ENCODE measurements around the gene TACC3. TPM values are rescaled to one million over a fixed set of nuclear protein-coding genes. Genes with fewer than 3 reads are reported as not detected.

Gene TACC3
- total RNA-seq (ENCODE audit: unreplicated experiment): 42.2 TPM
- long read RNA-seq, partial matches to known transcripts: 7 of 12 reads
- long read RNA-seq, other reads (novel, unspliced or antisense): 1 of 12 reads

DNA sequence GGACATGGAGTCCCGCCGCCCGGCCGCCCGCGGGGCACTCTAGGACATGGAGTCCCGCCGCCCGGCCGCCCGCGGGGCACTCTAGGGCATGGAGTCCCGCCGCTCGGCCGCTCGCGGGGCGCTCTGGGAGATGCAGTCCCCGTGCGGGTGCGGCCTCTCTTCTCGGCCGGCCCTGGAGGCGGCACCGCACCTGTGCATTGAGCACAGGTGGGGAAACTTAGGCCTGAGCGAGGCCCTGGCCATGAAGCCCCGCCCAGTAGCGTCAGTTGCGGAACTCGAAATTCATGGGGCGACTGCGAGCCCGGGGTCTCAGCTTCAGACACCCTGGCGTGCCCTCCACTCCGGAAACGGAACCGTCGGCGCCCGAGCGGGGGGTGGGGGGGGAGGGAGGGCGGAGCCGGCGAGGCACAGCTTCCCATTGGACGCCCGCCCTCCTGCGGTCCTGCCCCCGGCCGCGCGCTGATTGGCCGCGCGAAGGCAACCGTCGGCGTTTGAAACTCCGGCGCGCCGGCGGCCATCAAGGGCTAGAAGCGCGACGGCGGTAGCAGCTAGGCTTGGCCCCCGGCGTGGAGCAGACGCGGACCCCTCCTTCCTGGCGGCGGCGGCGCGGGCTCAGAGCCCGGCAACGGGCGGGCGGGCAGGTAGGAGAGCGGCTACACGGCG is at the start of gene TACC3, which contains the start of gene TMEM129:
Gene TACC3, plus strand, starts transcription at position 519 of the 663 bp plus-strand sequence. CDS start 1,901 bp downstream, outside the sequence.
Gene TMEM129, minus strand, starts transcription at position 321 of the 663 bp plus-strand sequence. CDS start 486 bp downstream, outside the sequence.
- peak; percentile 91 for DNase-seq (ENCODE audit: low spot score)
- peaks cover 14% of the 10 kb centered on the region for H3K4me1 Mint-ChIP-seq (ENCODE audit: unreplicated experiment)
- TF ChIP-seq, protein P1, sequence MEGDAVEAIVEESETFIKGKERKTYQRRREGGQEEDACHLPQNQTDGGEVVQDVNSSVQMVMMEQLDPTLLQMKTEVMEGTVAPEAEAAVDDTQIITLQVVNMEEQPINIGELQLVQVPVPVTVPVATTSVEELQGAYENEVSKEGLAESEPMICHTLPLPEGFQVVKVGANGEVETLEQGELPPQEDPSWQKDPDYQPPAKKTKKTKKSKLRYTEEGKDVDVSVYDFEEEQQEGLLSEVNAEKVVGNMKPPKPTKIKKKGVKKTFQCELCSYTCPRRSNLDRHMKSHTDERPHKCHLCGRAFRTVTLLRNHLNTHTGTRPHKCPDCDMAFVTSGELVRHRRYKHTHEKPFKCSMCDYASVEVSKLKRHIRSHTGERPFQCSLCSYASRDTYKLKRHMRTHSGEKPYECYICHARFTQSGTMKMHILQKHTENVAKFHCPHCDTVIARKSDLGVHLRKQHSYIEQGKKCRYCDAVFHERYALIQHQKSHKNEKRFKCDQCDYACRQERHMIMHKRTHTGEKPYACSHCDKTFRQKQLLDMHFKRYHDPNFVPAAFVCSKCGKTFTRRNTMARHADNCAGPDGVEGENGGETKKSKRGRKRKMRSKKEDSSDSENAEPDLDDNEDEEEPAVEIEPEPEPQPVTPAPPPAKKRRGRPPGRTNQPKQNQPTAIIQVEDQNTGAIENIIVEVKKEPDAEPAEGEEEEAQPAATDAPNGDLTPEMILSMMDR (IDR thresholded peaks at IDR 0.05; ENCODE audit: unreplicated experiment): no peak

DNA sequence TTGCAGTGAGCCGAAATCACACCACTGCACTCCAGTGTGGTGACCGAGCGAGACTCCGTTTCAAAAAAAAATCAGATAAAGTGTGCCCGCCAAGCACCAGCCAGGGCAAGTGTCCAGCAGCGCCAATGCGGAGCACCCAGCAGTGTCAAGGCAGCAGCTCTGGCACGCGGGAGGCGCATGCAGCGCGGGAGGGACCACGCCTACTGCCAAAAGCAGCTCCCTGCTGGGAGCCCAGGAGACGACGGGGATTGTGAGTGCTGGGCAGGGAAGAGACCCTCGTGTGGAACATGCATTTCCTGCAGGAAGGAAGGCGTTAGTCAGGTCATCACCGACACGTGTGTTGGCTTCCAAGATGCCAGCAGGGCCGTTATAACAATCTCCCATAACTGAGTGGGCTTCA is 47.6 kb upstream of the TACC3 start:
- no peaks in the 10 kb centered on the region for H3K9me3 Mint-ChIP-seq (ENCODE audit: unreplicated experiment)

More for the DNA sequence above, at the start of gene TACC3, which contains the start of gene TMEM129:
- Mint-ChIP-seq H3K27me3 (ENCODE audit: unreplicated experiment) (peaks cover 13% of the 10 kb centered on the region), H3K27ac (ENCODE audit: unreplicated experiment) (no peak within 1 kb of the TSS), H3K36me3 (ENCODE audit: low read depth, unreplicated experiment) (peaks cover 4% of the 10 kb centered on the region), H3K4me3 (ENCODE audit: unreplicated experiment) (peak within 1 kb of the TSS; percentile 92), H3K9me3 (ENCODE audit: unreplicated experiment) (no peaks in the 10 kb centered on the region)

DNA sequence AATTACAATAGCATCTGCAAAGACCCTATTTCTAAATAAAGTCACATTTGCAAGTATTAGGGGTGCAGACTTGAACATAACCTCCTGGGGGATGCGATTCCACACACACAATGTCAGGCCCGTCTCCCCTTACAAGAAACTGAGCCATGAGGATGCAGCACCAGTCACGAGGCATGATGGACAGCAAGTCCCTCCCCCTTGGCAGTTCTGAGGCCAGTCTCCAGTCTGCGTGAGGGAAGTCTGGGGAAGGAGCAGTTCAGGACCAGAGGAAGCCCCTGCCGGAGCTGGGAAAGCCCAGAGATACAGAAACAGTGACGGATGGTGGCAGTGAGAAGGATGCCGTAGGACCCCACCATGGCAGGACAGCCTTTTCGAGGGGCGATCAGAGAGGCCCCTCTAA is 46.6 kb upstream of the TACC3 start:
- TF ChIP-seq, protein P1 (IDR thresholded peaks at IDR 0.05; ENCODE audit: unreplicated experiment): no peak
- H3K9me3 Mint-ChIP-seq (ENCODE audit: unreplicated experiment): no peaks in the 10 kb centered on the region
- peaks cover 7% of the 10 kb centered on the region for H3K27me3 Mint-ChIP-seq (ENCODE audit: unreplicated experiment)
- DNase-seq (ENCODE audit: low spot score): no peak
- H3K36me3 Mint-ChIP-seq (ENCODE audit: low read depth, unreplicated experiment): peaks cover 4% of the 10 kb centered on the region
- H3K27ac Mint-ChIP-seq (ENCODE audit: unreplicated experiment): no peak overlapping the region
- H3K4me3 Mint-ChIP-seq (ENCODE audit: unreplicated experiment): no peak overlapping the region
- H3K4me1 Mint-ChIP-seq (ENCODE audit: unreplicated experiment): peaks cover 5% of the 10 kb centered on the region

More for the DNA sequence above, 47.6 kb upstream of the TACC3 start:
- H3K27ac Mint-ChIP-seq (ENCODE audit: unreplicated experiment): no peak overlapping the region
- peaks cover 9% of the 10 kb centered on the region for H3K27me3 Mint-ChIP-seq (ENCODE audit: unreplicated experiment)
- H3K4me3 Mint-ChIP-seq (ENCODE audit: unreplicated experiment): no peak overlapping the region
- DNase-seq (ENCODE audit: low spot score): no peak
- TF ChIP-seq, protein P1 (IDR thresholded peaks at IDR 0.05; ENCODE audit: unreplicated experiment): no peak
- H3K4me1 Mint-ChIP-seq (ENCODE audit: unreplicated experiment): peaks cover 8% of the 10 kb centered on the region
- peaks cover 4% of the 10 kb centered on the region for H3K36me3 Mint-ChIP-seq (ENCODE audit: low read depth, unreplicated experiment)

DNA sequence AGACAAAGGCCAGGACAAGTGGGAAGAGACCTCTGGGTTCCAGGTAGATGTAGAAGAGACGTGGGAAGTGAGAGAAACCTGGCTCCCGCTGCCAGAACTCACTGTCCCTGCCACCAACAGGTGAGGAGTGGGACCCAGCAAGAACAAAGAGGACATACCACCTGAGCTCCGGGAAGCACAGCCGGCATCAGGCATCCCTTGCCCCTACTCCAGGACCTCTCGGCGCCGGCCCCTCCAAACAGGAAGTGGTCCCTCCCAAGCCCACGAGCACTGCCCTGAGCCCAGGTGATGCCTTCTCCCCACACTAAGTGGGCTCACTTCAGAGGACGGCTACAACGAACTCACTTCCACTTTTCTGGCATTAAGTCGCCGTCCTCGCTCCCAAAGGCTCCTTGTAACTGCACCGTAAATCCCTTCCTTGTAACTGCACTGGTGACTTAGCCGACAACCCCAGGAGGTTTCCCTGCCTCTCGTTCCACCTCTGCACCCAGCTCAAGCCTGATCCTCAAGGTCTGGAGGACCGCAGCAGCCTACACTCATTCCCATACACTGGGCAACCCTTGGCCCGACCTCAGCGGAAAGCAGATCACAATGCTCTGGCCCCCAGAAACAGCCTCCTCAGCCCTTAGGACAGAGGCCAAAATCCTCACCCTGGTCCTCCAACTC is 46.1 kb upstream of the TACC3 start:
- peaks cover 5% of the 10 kb centered on the region for H3K4me1 Mint-ChIP-seq (ENCODE audit: unreplicated experiment)
- peaks cover 4% of the 10 kb centered on the region for H3K36me3 Mint-ChIP-seq (ENCODE audit: low read depth, unreplicated experiment)
- TF ChIP-seq, protein P1 (IDR thresholded peaks at IDR 0.05; ENCODE audit: unreplicated experiment): no peak
- DNase-seq (ENCODE audit: low spot score): no peak
- no peak overlapping the region for H3K4me3 Mint-ChIP-seq (ENCODE audit: unreplicated experiment)
- no peak overlapping the region for H3K27ac Mint-ChIP-seq (ENCODE audit: unreplicated experiment)
- H3K9me3 Mint-ChIP-seq (ENCODE audit: unreplicated experiment): no peaks in the 10 kb centered on the region
- H3K27me3 Mint-ChIP-seq (ENCODE audit: unreplicated experiment): peaks cover 7% of the 10 kb centered on the region

DNA sequence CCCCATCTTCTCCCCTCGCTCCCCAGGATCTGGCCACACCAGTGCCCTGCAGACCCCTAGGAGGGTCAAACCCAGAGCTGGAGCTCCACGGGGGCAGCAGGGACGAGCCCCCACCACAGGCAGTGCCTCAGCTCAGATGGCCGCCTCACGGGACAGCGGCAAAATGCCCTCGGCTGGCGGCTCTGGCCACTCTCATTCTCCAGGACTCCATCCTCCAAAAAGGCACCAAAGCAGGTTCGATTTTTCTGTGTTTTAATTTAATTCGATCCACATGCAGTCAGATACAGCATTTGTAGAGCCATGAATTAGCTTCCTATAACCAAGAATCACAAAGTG is 45.6 kb upstream of the TACC3 start:
- TF ChIP-seq, protein P1 (IDR thresholded peaks at IDR 0.05; ENCODE audit: unreplicated experiment): no peak
- peaks cover 4% of the 10 kb centered on the region for H3K36me3 Mint-ChIP-seq (ENCODE audit: low read depth, unreplicated experiment)
- H3K4me3 Mint-ChIP-seq (ENCODE audit: unreplicated experiment): no peak overlapping the region
- H3K4me1 Mint-ChIP-seq (ENCODE audit: unreplicated experiment): peaks cover 5% of the 10 kb centered on the region
- no peak overlapping the region for H3K27ac Mint-ChIP-seq (ENCODE audit: unreplicated experiment)
- peaks cover 7% of the 10 kb centered on the region for H3K27me3 Mint-ChIP-seq (ENCODE audit: unreplicated experiment)
- DNase-seq (ENCODE audit: low spot score): no peak
- no peaks in the 10 kb centered on the region for H3K9me3 Mint-ChIP-seq (ENCODE audit: unreplicated experiment)
